Prostate gland (tissue), 2 donors: ENCODE measurements around the gene ANGEL2. TPM values are rescaled to one million over a fixed set of nuclear protein-coding genes. Genes with fewer than 3 reads are reported as not detected.

Source experiments
- DNase-seq: peaks from one replicate; pipeline ENCODE4 v3.0.0-alpha.2; 2019; ENCODE audit warnings: low spot score
- H3K27ac ChIP-seq, 2 donors: fragments of 200-600 bp; sonication (generic); 2 replicates each; pipeline ENCODE4 v1.5.1; 2017 to 2019
- H3K27me3 ChIP-seq: fragments of 200-600 bp; sonication (generic); replicated peaks from 2 replicates; pipeline ENCODE4 v1.5.1; 2019; ENCODE audit not compliant: insufficient read depth
- H3K36me3 ChIP-seq, 2 donors: fragments of 200-600 bp; sonication (generic); 1 replicate in 1 of 2; 2 replicates in 1 of 2; pipeline versions ENCODE4 v1.5.1 to v1.8.1; 2017 to 2019
- H3K4me1 ChIP-seq: fragments of 200-600 bp; sonication (generic); replicated peaks from 2 replicates; pipeline ENCODE4 v1.5.1; 2019
- H3K4me3 ChIP-seq, 2 donors: fragments of 200-600 bp; sonication (generic); 2 replicates each; pipeline ENCODE4 v1.5.1; 2017 to 2019
- H3K9me3 ChIP-seq: fragments of 200-600 bp; sonication (generic); 2 replicates; pipeline ENCODE4 v1.5.1; 2017
- POLR2A ChIP-seq: fragments of 450-650 bp; IDR thresholded peaks from one replicate; pipeline ENCODE4 v1.6.1; 2016; ENCODE audit warnings: antibody characterized with exemption, mild to moderate bottlenecking
- POLR2AphosphoS5 ChIP-seq: sonication (generic); formaldehyde crosslinking; IDR thresholded peaks from one replicate; pipeline ENCODE4 v1.6.1; 2017; ENCODE audit warnings: antibody characterized with exemption
- whole genome bisulfite sequencing: methylation state at CpG from one replicate; pipeline ENCODE4 v1.1.5; 2018; 5-methylcytosine and 5-hydroxymethylcytosine counted together
- intact Hi-C: fragments of 100-400 bp; cut with DNase I; formaldehyde crosslinking; loops from one replicate; pipeline ENCODE4 v1.14.2; 2022
- total RNA-seq, 2 donors: library from RNA; depleted of rRNA; stranded (reverse); fragments of >200 nt; gene quantifications; one replicate each; pipeline ENCODE4 v1.1.0, GENCODE V29; 2016
- TF ChIP-seq, protein P1 (sequence below), 4 experiments: fragments of 200-600 bp in 2 of 4; fragments of 450-650 bp in 2 of 4; sonication (generic) in 2 of 4; IDR thresholded peaks; 1 replicate in 3 of 4; 2 replicates in 1 of 4; pipeline ENCODE4 v1.5.1; 2016 to 2019; ENCODE audit warnings: antibody characterized with exemption in 4 of 4, mild to moderate bottlenecking in 2 of 4, moderate library complexity in 2 of 4

Gene ANGEL2
- total RNA-seq, 2 donors from 2014 or later, result 54.0 to 57.3 TPM

DNA sequence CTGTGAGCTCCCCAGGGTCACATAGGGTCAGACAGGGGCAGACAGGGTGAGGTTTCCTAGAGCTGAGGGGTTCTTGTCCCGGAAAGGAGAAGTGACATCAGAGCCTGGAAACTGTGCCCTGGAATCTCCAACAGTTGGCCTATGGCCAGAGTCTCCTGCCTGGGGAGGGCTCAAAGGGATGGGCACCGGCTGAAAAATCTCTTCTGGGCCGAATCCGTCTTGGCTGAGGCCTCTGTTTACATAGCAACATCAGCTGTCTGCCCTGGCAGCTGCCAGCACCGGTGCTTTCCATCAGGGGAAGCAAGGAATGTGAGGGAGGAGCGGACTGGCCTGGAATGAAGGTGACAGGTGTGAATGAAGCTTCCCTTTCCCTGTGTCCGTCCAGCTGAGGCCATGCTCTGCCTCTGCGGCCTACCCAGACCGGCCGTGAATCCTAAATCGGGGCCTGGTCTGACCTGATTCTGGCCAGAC is 34.6 kb downstream of the ANGEL2 start:
- intact Hi-C loops, result no loop called here
- peak; percentile 67 for DNase-seq
- no peak for TF ChIP-seq POLR2A
- TF ChIP-seq, protein P1, sequence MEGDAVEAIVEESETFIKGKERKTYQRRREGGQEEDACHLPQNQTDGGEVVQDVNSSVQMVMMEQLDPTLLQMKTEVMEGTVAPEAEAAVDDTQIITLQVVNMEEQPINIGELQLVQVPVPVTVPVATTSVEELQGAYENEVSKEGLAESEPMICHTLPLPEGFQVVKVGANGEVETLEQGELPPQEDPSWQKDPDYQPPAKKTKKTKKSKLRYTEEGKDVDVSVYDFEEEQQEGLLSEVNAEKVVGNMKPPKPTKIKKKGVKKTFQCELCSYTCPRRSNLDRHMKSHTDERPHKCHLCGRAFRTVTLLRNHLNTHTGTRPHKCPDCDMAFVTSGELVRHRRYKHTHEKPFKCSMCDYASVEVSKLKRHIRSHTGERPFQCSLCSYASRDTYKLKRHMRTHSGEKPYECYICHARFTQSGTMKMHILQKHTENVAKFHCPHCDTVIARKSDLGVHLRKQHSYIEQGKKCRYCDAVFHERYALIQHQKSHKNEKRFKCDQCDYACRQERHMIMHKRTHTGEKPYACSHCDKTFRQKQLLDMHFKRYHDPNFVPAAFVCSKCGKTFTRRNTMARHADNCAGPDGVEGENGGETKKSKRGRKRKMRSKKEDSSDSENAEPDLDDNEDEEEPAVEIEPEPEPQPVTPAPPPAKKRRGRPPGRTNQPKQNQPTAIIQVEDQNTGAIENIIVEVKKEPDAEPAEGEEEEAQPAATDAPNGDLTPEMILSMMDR (IDR thresholded peaks at IDR 0.05), result no peak
- peak; percentile 52 for TF ChIP-seq POLR2AphosphoS5
- H3K27ac ChIP-seq, result peak overlapping the region; percentile 21 to 42
- no peaks in the 10 kb centered on the region for H3K9me3 ChIP-seq
- no peaks in the 10 kb centered on the region for H3K27me3 ChIP-seq
- no peak overlapping the region for H3K4me3 ChIP-seq
- WGBS, result 19% methylated on average over 7 of the region's 11 CpGs
- H3K36me3 ChIP-seq, result no peaks in the 10 kb centered on the region
- H3K4me1 ChIP-seq, result peaks cover 11% of the 10 kb centered on the region

GRCh38 chr1:212980123-212980785 is 35.4 kb downstream of the ANGEL2 start:
- TF ChIP-seq POLR2A (no peak), POLR2AphosphoS5 (no peak)
- TF ChIP-seq, protein P1 (IDR thresholded peaks at IDR 0.05), result no peak
- WGBS, result 72% methylated on average over 6 of the region's 7 CpGs
- Histone ChIP-seq H3K27me3 (no peaks in the 10 kb centered on the region), H3K4me3 (no peak overlapping the region), H3K4me1 (peaks cover 11% of the 10 kb centered on the region), H3K27ac (peak overlapping the region in 1 of 2 donors; percentile 21), H3K9me3 (no peaks in the 10 kb centered on the region), H3K36me3 (no peaks in the 10 kb centered on the region)
- intact Hi-C loops, result no loop called here
- no peak for DNase-seq

GRCh38 chr1:212979340-212980122 is 36.1 kb downstream of the ANGEL2 start:
- DNase-seq, result no peak
- H3K4me3 ChIP-seq, result no peak overlapping the region
- intact Hi-C loops, result no loop called here
- no peaks in the 10 kb centered on the region for H3K9me3 ChIP-seq
- H3K27ac ChIP-seq, result no peak overlapping the region
- no peaks in the 10 kb centered on the region for H3K27me3 ChIP-seq
- WGBS, result 92% methylated on average over 14 of the region's 14 CpGs
- peaks cover 11% of the 10 kb centered on the region for H3K4me1 ChIP-seq
- no peaks in the 10 kb centered on the region for H3K36me3 ChIP-seq
- TF ChIP-seq POLR2AphosphoS5 (no peak), POLR2A (no peak)
- TF ChIP-seq, protein P1 (IDR thresholded peaks at IDR 0.05), result no peak

DNA sequence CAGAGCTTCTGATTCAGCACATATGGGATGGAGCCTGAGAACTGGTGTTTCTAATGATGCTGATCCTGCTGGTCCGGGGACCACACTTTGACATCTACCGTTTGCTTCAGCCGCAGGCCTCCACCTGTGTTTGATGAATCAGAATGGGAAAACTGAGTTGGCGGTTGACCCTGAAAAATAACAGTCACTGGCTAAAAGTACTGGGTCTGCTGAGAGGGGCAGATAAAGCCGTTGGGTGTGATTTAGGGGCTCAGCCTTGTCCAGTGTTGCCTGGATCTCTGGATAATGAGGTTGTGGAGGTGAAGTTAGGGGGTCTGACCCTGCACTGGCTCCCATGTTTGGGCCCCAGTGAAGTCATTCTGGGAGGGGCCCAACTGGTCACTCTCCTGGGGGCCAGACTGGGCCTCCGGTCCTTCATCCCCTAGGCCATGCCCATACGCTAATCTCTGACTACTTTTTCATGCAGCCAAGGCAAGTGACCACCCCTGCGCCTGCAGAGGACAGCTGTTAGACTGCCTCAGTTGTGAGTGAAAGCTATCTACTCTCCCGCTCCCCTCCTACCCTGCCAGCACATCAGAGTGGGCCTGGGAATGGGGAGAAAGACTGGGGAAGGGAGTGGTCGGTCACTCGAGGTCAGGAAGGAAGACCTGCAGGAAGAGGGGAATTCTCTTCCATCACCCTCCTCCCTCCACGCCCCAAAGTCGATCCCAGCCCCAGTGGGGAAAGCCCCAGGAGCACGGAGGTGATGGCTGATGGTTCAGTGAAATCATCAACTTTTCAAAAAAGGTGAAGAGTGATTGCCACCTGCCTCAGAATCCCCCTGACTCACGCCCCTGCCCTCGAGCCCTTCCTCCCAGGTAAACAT is 37.7 kb downstream of the ANGEL2 start:
- H3K4me1 ChIP-seq, result peaks cover 11% of the 10 kb centered on the region
- no peaks in the 10 kb centered on the region for H3K9me3 ChIP-seq
- no peaks in the 10 kb centered on the region for H3K36me3 ChIP-seq
- no peak overlapping the region for H3K27ac ChIP-seq
- intact Hi-C loops, result no loop called here
- no peaks in the 10 kb centered on the region for H3K27me3 ChIP-seq
- no peak for DNase-seq
- no peak for TF ChIP-seq POLR2AphosphoS5
- TF ChIP-seq, protein P1 (IDR thresholded peaks at IDR 0.05), result no peak
- TF ChIP-seq POLR2A, result no peak
- no peak overlapping the region for H3K4me3 ChIP-seq
- 89% methylated on average over 16 of the region's 16 CpGs for WGBS
